Measurements from ENCODE around the gene RANBP9. TPM values are rescaled to one million over a fixed set of nuclear protein-coding genes. Genes with fewer than 3 reads are reported as not detected.
A peak's percentile ranks its signal among the peaks of the same experiment; 100 is the strongest.

RANBP9 gene
- total RNA-seq, 2 donors from 2014 or later = 43.7 to 45.4 TPM

- Mint-ChIP-seq H3K4me1 (peaks cover 18% of the 10 kb centered on the region), H3K9me3 (peaks cover 12% of the 10 kb centered on the region), H3K4me3 (no peak overlapping the region), H3K36me3 (ENCODE audit: low read depth) (peaks cover 24% of the 10 kb centered on the region), H3K27me3 (ENCODE audit: insufficient read depth) (no peaks in the 10 kb centered on the region), H3K27ac (peak overlapping the region; percentile 70)
- Histone ChIP-seq H3K4me3 (ENCODE audit: low read length) (no peak overlapping the region), H3K9me3 (ENCODE audit: control insufficient read depth, low read length) (peaks cover 28% of the 10 kb centered on the region), H3K9ac (ENCODE audit: extremely low read depth, low read length, poor library complexity, severe bottlenecking) (no peak overlapping the region), H3K27ac (ENCODE audit: low read depth, low read length) (no peak overlapping the region), H3K36me3 (ENCODE audit: control insufficient read depth, insufficient read depth, low read length) (peaks cover 13% of the 10 kb centered on the region), H3K27me3 (ENCODE audit: control insufficient read depth, insufficient read depth, low read length, poor library complexity, severe bottlenecking) (no peaks in the 10 kb centered on the region), H3K4me1 (ENCODE audit: control insufficient read depth, insufficient read depth, low read length) (no peaks in the 10 kb centered on the region)
- no peak for TF ChIP-seq CTCF (conservative IDR thresholded peaks at IDR 0.05)
- WGBS, 2 experiments (ENCODE audit: insufficient coverage in 1 of 2, insufficient read length in 1 of 2) = 83 to 100% methylated on average over 2 to 3 of the region's 4 CpGs
- DNase-seq = no peak
These were observed 33.2 kb downstream of the RANBP9 start for GRCh38 chr6:13678255-13678983.

- no peak overlapping the region for H3K9ac ChIP-seq (ENCODE audit: extremely low read depth, low read length, poor library complexity, severe bottlenecking)
- no peak for TF ChIP-seq CTCF (conservative IDR thresholded peaks at IDR 0.05)
- no peak overlapping the region for H3K4me3 Mint-ChIP-seq
- H3K27ac ChIP-seq (ENCODE audit: low read depth, low read length) = no peak overlapping the region
- peaks cover 22% of the 10 kb centered on the region for H3K36me3 Mint-ChIP-seq (ENCODE audit: low read depth)
- peaks cover 28% of the 10 kb centered on the region for H3K9me3 ChIP-seq (ENCODE audit: control insufficient read depth, low read length)
- WGBS, 2 experiments (ENCODE audit: insufficient coverage in 1 of 2, insufficient read length in 1 of 2) = 93% methylated on average over 3 of the region's 3 CpGs; no CpG with 5 or more reads in 1 of the 2 experiments
- H3K4me1 ChIP-seq (ENCODE audit: control insufficient read depth, insufficient read depth, low read length) = no peaks in the 10 kb centered on the region
- no peak overlapping the region for H3K27ac Mint-ChIP-seq
- no peak overlapping the region for H3K4me3 ChIP-seq (ENCODE audit: low read length)
- peaks cover 12% of the 10 kb centered on the region for H3K9me3 Mint-ChIP-seq
- peaks cover 20% of the 10 kb centered on the region for H3K4me1 Mint-ChIP-seq
- peaks cover 13% of the 10 kb centered on the region for H3K36me3 ChIP-seq (ENCODE audit: control insufficient read depth, insufficient read depth, low read length)
- H3K27me3 Mint-ChIP-seq (ENCODE audit: insufficient read depth) = no peaks in the 10 kb centered on the region
- no peak for DNase-seq
- no peaks in the 10 kb centered on the region for H3K27me3 ChIP-seq (ENCODE audit: control insufficient read depth, insufficient read depth, low read length, poor library complexity, severe bottlenecking)
These were observed 33.8 kb downstream of the RANBP9 start for GRCh38 chr6:13677878-13678254.

DNA sequence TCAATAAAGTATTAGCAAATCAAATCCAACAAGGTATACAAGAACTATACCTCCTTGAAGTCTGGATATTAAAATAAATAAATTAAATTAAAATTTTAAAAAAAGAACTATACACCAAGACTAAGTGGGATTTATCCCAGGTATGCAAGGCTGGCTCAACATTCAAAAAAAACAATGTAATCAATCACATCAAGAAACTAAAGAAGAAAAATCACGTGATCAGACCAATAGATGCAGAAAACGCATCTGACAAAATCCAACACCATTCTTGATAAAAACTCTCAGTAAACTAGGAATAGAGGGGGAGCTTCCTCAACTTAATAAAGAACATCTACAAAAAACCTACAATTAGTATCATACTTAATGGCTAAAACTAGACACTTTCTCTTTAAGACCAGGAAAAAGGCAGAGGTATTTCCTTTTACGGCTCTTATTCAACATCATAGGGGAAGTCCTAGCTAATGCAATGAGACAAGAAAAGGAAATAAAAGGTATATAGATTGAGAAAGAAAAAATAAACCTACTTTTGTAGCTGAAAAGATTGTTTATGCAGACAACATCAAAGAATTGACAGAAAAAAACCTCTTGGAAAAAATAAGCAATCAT lies 35.0 kb downstream of the RANBP9 start:
- Histone ChIP-seq H3K27ac (ENCODE audit: low read depth, low read length) (no peak overlapping the region), H3K4me1 (ENCODE audit: control insufficient read depth, insufficient read depth, low read length) (no peaks in the 10 kb centered on the region), H3K36me3 (ENCODE audit: control insufficient read depth, insufficient read depth, low read length) (peaks cover 13% of the 10 kb centered on the region), H3K4me3 (ENCODE audit: low read length) (no peak overlapping the region), H3K9ac (ENCODE audit: extremely low read depth, low read length, poor library complexity, severe bottlenecking) (no peak overlapping the region), H3K9me3 (ENCODE audit: control insufficient read depth, low read length) (peaks cover 26% of the 10 kb centered on the region), H3K27me3 (ENCODE audit: control insufficient read depth, insufficient read depth, low read length, poor library complexity, severe bottlenecking) (no peaks in the 10 kb centered on the region)
- H3K4me1 Mint-ChIP-seq = peaks cover 29% of the 10 kb centered on the region
- H3K4me3 Mint-ChIP-seq = no peak overlapping the region
- H3K9me3 Mint-ChIP-seq = peaks cover 12% of the 10 kb centered on the region
- no peaks in the 10 kb centered on the region for H3K27me3 Mint-ChIP-seq (ENCODE audit: insufficient read depth)
- TF ChIP-seq CTCF (conservative IDR thresholded peaks at IDR 0.05) = no peak
- peaks cover 20% of the 10 kb centered on the region for H3K36me3 Mint-ChIP-seq (ENCODE audit: low read depth)
- DNase-seq = no peak
- no peak overlapping the region for H3K27ac Mint-ChIP-seq
- 97% methylated on average over 3 of the region's 3 CpGs; no CpG with 5 or more reads in 1 of the 2 experiments for WGBS, 2 experiments (ENCODE audit: insufficient coverage in 1 of 2, insufficient read length in 1 of 2)

Data from endodermal cell (in vitro differentiated cells).